Measurements from ENCODE around the gene PADI6. TPM values are rescaled to one million over a fixed set of nuclear protein-coding genes. Genes with fewer than 3 reads are reported as not detected.

PADI6 gene
- total and polyA plus RNA-seq, 10 of the 15 experiments (the other 5 are each of a cell fraction or from before 2014, with no cell fraction given): not detected

- no peak for TF ChIP-seq KDM1A (IDR thresholded peaks at IDR 0.05; ENCODE audit: borderline replicate concordance)
Observed at GRCh38 chr1:17447501-17447992, 75.6 kb downstream of the PADI6 start (continued).

Other genes with a start within 250 kb of the PADI6 start
- gene PADI1, start 167.1 kb upstream of the PADI6 start, total RNA-seq (2014; rRNA removed): not detected in 2 replicates
- not detected in 2 replicates for gene PADI1, start 167.1 kb upstream of the PADI6 start, total RNA-seq (2014; rRNA removed; fragmentation: Illumina TruSeq; extraction: Trizol)
- gene PADI1, start 167.1 kb upstream of the PADI6 start, total RNA-seq (2021): not detected in 2 replicates
- gene PADI1, start 167.1 kb upstream of the PADI6 start, polyA plus RNA-seq (2011; rRNA removed): not detected in 2 replicates
- not detected in 2 replicates for gene PADI1, start 167.1 kb upstream of the PADI6 start, polyA plus RNA-seq (2014; fragmentation: Illumina TruSeq; extraction: Trizol)
- gene PADI1, start 167.1 kb upstream of the PADI6 start, polyA plus RNA-seq (2014; fragmentation: Nextera tagmentation; extraction: Ambion mirVana): not detected
- 0.05 TPM in 1 of 2 replicates, not detected in the other for gene PADI1, start 167.1 kb upstream of the PADI6 start, polyA plus RNA-seq (2014; rRNA removed)
- gene PADI1, start 167.1 kb upstream of the PADI6 start, polyA plus RNA-seq (2016; fragmentation: Nextera tagmentation; extraction: Ambion mirVana): not detected
- not detected in 2 replicates for gene PADI3, start 123.1 kb upstream of the PADI6 start, total RNA-seq (2014; rRNA removed)
- not detected in 2 replicates for gene PADI3, start 123.1 kb upstream of the PADI6 start, total RNA-seq (2014; rRNA removed; fragmentation: Illumina TruSeq; extraction: Trizol)
- gene PADI3, start 123.1 kb upstream of the PADI6 start, total RNA-seq (2021): not detected in 2 replicates
- gene PADI3, start 123.1 kb upstream of the PADI6 start, polyA plus RNA-seq (2011; rRNA removed): not detected in 2 replicates
- 0.01 TPM in 1 of 2 replicates, not detected in the other for gene PADI3, start 123.1 kb upstream of the PADI6 start, polyA plus RNA-seq (2014; fragmentation: Illumina TruSeq; extraction: Trizol)
- gene PADI3, start 123.1 kb upstream of the PADI6 start, polyA plus RNA-seq (2014; fragmentation: Nextera tagmentation; extraction: Ambion mirVana): not detected
- not detected in 2 replicates for gene PADI3, start 123.1 kb upstream of the PADI6 start, polyA plus RNA-seq (2014; rRNA removed)
- not detected for gene PADI3, start 123.1 kb upstream of the PADI6 start, polyA plus RNA-seq (2016; fragmentation: Nextera tagmentation; extraction: Ambion mirVana)
- gene PADI4, start 64.0 kb upstream of the PADI6 start, total RNA-seq (2014; rRNA removed): 0.11 TPM in 1 of 2 replicates, not detected in the other
- 0.09 TPM in 1 of 2 replicates, not detected in the other for gene PADI4, start 64.0 kb upstream of the PADI6 start, total RNA-seq (2014; rRNA removed; fragmentation: Illumina TruSeq; extraction: Trizol)
- gene PADI4, start 64.0 kb upstream of the PADI6 start, total RNA-seq (2021): 0.13 and 0.15 TPM in 2 replicates
- 0.13 and 0.15 TPM in 2 replicates for gene PADI4, start 64.0 kb upstream of the PADI6 start, polyA plus RNA-seq (2011; rRNA removed)
- 0.09 TPM in 1 of 2 replicates, not detected in the other for gene PADI4, start 64.0 kb upstream of the PADI6 start, polyA plus RNA-seq (2014; fragmentation: Illumina TruSeq; extraction: Trizol)
- under 1 TPM in 1 of 2 experiments, not detected in 1; 0.15 TPM for gene PADI4, start 64.0 kb upstream of the PADI6 start, polyA plus RNA-seq (2014; fragmentation: Nextera tagmentation; extraction: Ambion mirVana)
- gene PADI4, start 64.0 kb upstream of the PADI6 start, polyA plus RNA-seq (2014; rRNA removed): 0.08 and 0.24 TPM in 2 replicates
- under 1 TPM; 0.39 to 0.47 TPM for gene PADI4, start 64.0 kb upstream of the PADI6 start, polyA plus RNA-seq (2016; fragmentation: Nextera tagmentation; extraction: Ambion mirVana)
- 62.9 and 77.6 TPM in 2 replicates for gene RCC2, start 67.5 kb downstream of the PADI6 start, total RNA-seq (2014; rRNA removed)
- 85.1 and 93.4 TPM in 2 replicates for gene RCC2, start 67.5 kb downstream of the PADI6 start, total RNA-seq (2014; rRNA removed; fragmentation: Illumina TruSeq; extraction: Trizol)
- 176 TPM in 2 replicates for gene RCC2, start 67.5 kb downstream of the PADI6 start, total RNA-seq (2021)
- 34.4 and 60.5 TPM in 2 replicates for gene RCC2, start 67.5 kb downstream of the PADI6 start, polyA plus RNA-seq (2011; rRNA removed)
- 88.3 and 128 TPM in 2 replicates for gene RCC2, start 67.5 kb downstream of the PADI6 start, polyA plus RNA-seq (2014; fragmentation: Illumina TruSeq; extraction: Trizol)
- 100 to 1,000 TPM in 1 of 2 experiments, 10 to 100 TPM in 1; 38.3 to 124 TPM for gene RCC2, start 67.5 kb downstream of the PADI6 start, polyA plus RNA-seq (2014; fragmentation: Nextera tagmentation; extraction: Ambion mirVana)
- 99.6 and 118 TPM in 2 replicates for gene RCC2, start 67.5 kb downstream of the PADI6 start, polyA plus RNA-seq (2014; rRNA removed)
- gene RCC2, start 67.5 kb downstream of the PADI6 start, polyA plus RNA-seq (2016; fragmentation: Nextera tagmentation; extraction: Ambion mirVana): 10 to 100 TPM; 10.7 to 32.2 TPM
- gene ARHGEF10L, start 167.5 kb downstream of the PADI6 start, total RNA-seq (2014; rRNA removed): 0.49 and 0.51 TPM in 2 replicates
- 0.18 and 0.32 TPM in 2 replicates for gene ARHGEF10L, start 167.5 kb downstream of the PADI6 start, total RNA-seq (2014; rRNA removed; fragmentation: Illumina TruSeq; extraction: Trizol)
- 0.44 and 0.53 TPM in 2 replicates for gene ARHGEF10L, start 167.5 kb downstream of the PADI6 start, total RNA-seq (2021)
- gene ARHGEF10L, start 167.5 kb downstream of the PADI6 start, polyA plus RNA-seq (2011; rRNA removed): 0.49 and 0.94 TPM in 2 replicates
- 0.13 TPM in 1 of 2 replicates, not detected in the other for gene ARHGEF10L, start 167.5 kb downstream of the PADI6 start, polyA plus RNA-seq (2014; fragmentation: Illumina TruSeq; extraction: Trizol)
- under 1 TPM in 1 of 2 experiments, not detected in 1; 0.05 TPM for gene ARHGEF10L, start 167.5 kb downstream of the PADI6 start, polyA plus RNA-seq (2014; fragmentation: Nextera tagmentation; extraction: Ambion mirVana)
- gene ARHGEF10L, start 167.5 kb downstream of the PADI6 start, polyA plus RNA-seq (2014; rRNA removed): 0.32 and 0.37 TPM in 2 replicates
- gene ARHGEF10L, start 167.5 kb downstream of the PADI6 start, polyA plus RNA-seq (2016; fragmentation: Nextera tagmentation; extraction: Ambion mirVana): under 1 TPM in 1 of 2 experiments, not detected in 1; 0.06 TPM